GM10248 (cell line): Measurements from ENCODE around the gene C1R.

ENCODE experiments used
- CTCF ChIA-PET: fragments of 300-600 bp; sonication (Branson Sonifier 250); formaldehyde crosslinking; extraction: SDS; loops from one replicate; lab custom pipeline; 2021; ENCODE audit warnings: antibody characterized with exemption; lab: Yijun Ruan, JAX
- POLR2A ChIA-PET: fragments of 350-650 bp; sonication (Branson Sonifier 250); formaldehyde crosslinking; extraction: SDS; loops from one replicate; lab custom pipeline; 2020; ENCODE audit warnings: antibody characterized with exemption; lab: Yijun Ruan, JAX
- DNase-seq: peaks from one replicate; pipeline ENCODE4 v3.0.0; 2012; ENCODE audit errors: extremely low spot score
- CTCF ChIP-seq: IDR thresholded peaks from 2 replicates; pipeline ENCODE4 v1.5.1; 2012; ENCODE audit warnings: mild to moderate bottlenecking, low read depth; ENCODE audit errors: extremely low read depth, missing control alignments, control extremely low read depth

Gene C1R

GRCh38 chr12:7114851-7115250 is 22.6 kb upstream of the C1R start:
- no peak for DNase-seq
- ChIA-PET CTCF (interaction anchor here (8.3 kb wide), 1 partner anchor 7 kb away, joined by 108 read pairs; no protein-coding TSS in a partner anchor), POLR2A (no interaction called here)
- no peak for TF ChIP-seq CTCF

GRCh38 chr12:7114008-7114407 is 21.8 kb upstream of the C1R start:
- ChIA-PET POLR2A (no interaction called here), CTCF (interaction anchor here (1.0 to 8.3 kb wide), 17 partner anchors 8 to 244 kb away, joined by 3 to 108 read pairs (median 6); partner anchors contain the start of genes C12orf57, RNU7-1 and SPSB2)
- TF ChIP-seq CTCF: no peak
- no peak for DNase-seq

GRCh38 chr12:7113389-7113871 is 21.2 kb upstream of the C1R start:
- peak; percentile 80 for TF ChIP-seq CTCF
- ChIA-PET POLR2A (no interaction called here), CTCF (interaction anchor here (0.6 to 8.3 kb wide), 38 partner anchors 8 to 243 kb away, joined by 3 to 108 read pairs (median 4); partner anchors contain the start of genes C12orf57, RNU7-1 and SPSB2)
- peak; percentile 73 for DNase-seq

GRCh38 chr12:7112041-7112440 is 19.8 kb upstream of the C1R start:
- POLR2A ChIA-PET: no interaction called here
- DNase-seq: no peak
- TF ChIP-seq CTCF: no peak
- CTCF ChIA-PET: interaction anchor here (1.0 to 8.3 kb wide), 25 partner anchors 7 to 287 kb away, joined by 3 to 108 read pairs (median 5); partner anchors contain the start of genes C12orf57, LPCAT3, RNU7-1 and SPSB2

- ChIA-PET POLR2A (no interaction called here), CTCF (interaction anchor here (1.0 to 8.3 kb wide), 12 partner anchors 11 to 238 kb away, joined by 3 to 108 read pairs (median 4); partner anchors contain the start of genes C12orf57, PTPN6, RNU7-1 and SPSB2)
- no peak for DNase-seq
- TF ChIP-seq CTCF: no peak
These were observed 18.4 kb upstream of the C1R start for GRCh38 chr12:7110661-7111060.

- ChIA-PET CTCF (interaction anchor here (0.7 to 8.3 kb wide), 26 partner anchors 12 to 241 kb away, joined by 3 to 108 read pairs (median 5); partner anchors contain the start of genes C12orf57, C1R, CLSTN3 and LPCAT3), POLR2A (no interaction called here)
These were observed 17.3 kb upstream of the C1R start for GRCh38 chr12:7109572-7109920.

More at GRCh38 chr12:7109572-7109920, 17.3 kb upstream of the C1R start:
- TF ChIP-seq CTCF: no peak
- DNase-seq: no peak
